Right cardiac atrium (tissue), 5 donors: ENCODE results near the gene ITLN2. TPM values are rescaled to one million over a fixed set of nuclear protein-coding genes. Genes with fewer than 3 reads are reported as not detected.
A peak's percentile ranks its signal among the peaks of the same experiment; 100 is the strongest.
"Not testable (repeated sequence)": the region's sequence is repeated elsewhere in the genome, so short reads cannot be mapped to it uniquely, and the experiment has no call there.

Experiments
- ATAC-seq, 2 donors: fragments of 200-7000 bp; cut with Tn5 transposase; one replicate each; pipeline versions ENCODE4 v1.8.0 to v1.9.1; 2020; ENCODE audit warnings: moderate library complexity in 2 of 2, mild to moderate bottlenecking in 1 of 2
- DNase-seq, 3 donors: peaks; one replicate each; pipeline ENCODE4 v3.0.0-alpha.2; 2020
- H3K27ac ChIP-seq: one replicate; pipeline ENCODE4 v1.5.1; 2013; ENCODE audit warnings: mild to moderate bottlenecking, low read length, control low read depth, moderate library complexity
- H3K27me3 ChIP-seq: one replicate; pipeline ENCODE4 v1.6.1; 2013; ENCODE audit not compliant: control insufficient read depth, insufficient read depth
- H3K4me1 ChIP-seq: one replicate; pipeline ENCODE4 v1.6.1; 2013; ENCODE audit warnings: low read length; ENCODE audit not compliant: control insufficient read depth, insufficient read depth
- H3K4me3 ChIP-seq: one replicate; pipeline ENCODE4 v1.5.1; 2013; ENCODE audit warnings: low read length, control low read depth
- H3K9me3 ChIP-seq: one replicate; pipeline ENCODE4 v1.6.1; 2013; ENCODE audit warnings: low read length; ENCODE audit not compliant: control insufficient read depth
- WGBS: extraction: QIAGEN DNeasy Blood & Tissue Kit; methylation state at CpG from one replicate; pipeline ENCODE4 v1.1.7; 2013; 5-methylcytosine and 5-hydroxymethylcytosine counted together
- intact Hi-C, 4 donors: fragments of 100-400 bp; cut with DNase I; formaldehyde crosslinking; loops; one replicate each; pipeline versions ENCODE4 v1.11.0 to v1.14.0; 2022 to 2023
- polyA plus RNA-seq: library from polyadenylated mRNA; stranded (reverse); fragments of 200-250 nt; gene quantifications from one replicate; pipeline ENCODE4 v1.2.3, GENCODE V29; 2013
- total RNA-seq, 4 donors: library from RNA; stranded (reverse); fragmentation: NEBNext Ultra II Directional; extraction: Animal tissue kit (Norgen Biotek cat#: 25700); gene quantifications; one replicate each; pipeline ENCODE4 v1.2.1, GENCODE V29; 2021
- donor health status: healthy with polysubstance abuse.
- donor health status: DM: no; HTN: yes; CAD: no.
- donor health status: DM: no; HTN: no; CAD: no.
- donor health status: DM: no; HTN: yes; CAD: no; lungs with severe emphysema.
- donor health status: DM: yes; HTN: yes; CAD: no.

Gene ITLN2
- total and polyA plus RNA-seq, 5 donors = 0.58 to 2.1 (median 0.88) TPM

DNA sequence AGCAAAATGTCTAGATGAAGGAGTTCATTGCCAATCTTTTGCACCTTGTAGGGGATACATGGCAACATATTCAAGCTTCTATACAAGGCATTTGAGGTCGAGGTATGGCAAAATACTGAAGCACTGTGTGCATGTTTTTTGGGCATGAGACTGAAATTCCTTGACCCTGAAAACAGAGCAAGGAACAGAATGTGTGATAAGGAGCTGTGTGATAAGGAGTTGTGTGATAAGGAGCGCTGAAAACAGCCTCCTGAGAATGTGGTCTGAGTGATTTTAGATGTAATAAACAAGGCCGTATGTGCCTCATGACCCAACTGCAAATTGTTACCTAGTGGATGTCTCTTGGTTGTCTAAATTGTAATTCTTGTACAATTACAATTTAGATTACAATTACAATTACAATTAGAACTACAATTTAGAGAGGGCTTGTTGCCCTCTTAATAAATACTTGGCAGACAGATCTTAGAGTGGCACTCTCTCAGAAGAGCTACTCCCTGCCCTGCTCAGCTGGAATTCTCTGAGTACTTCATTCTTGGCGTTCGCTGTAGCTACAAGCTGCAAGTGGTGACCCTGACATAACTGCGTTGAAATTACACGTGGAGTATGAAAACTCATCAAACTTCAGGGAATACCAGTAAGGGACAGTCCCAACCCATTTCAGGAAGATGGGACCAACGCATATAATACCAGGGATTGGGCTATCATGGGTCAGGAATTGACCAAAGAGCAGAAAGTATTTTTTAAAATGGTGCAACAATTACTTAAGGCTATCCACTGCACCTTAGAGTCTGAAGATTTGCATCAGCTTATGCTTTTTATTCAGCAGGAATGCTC is 49.6 kb downstream of the ITLN2 start:
- H3K9me3 ChIP-seq = no peaks in the 10 kb centered on the region
- 34% methylated on average over 8 of the region's 8 CpGs for WGBS
- peak; percentile 71 to 76 for ATAC-seq
- DNase-seq = no peak
- peaks cover 4% of the 10 kb centered on the region for H3K4me1 ChIP-seq
- no peaks in the 10 kb centered on the region for H3K27me3 ChIP-seq
- intact Hi-C loops = no loop called here
- peak overlapping the region; percentile 26 for H3K27ac ChIP-seq
- H3K4me3 ChIP-seq = no peak overlapping the region

DNA sequence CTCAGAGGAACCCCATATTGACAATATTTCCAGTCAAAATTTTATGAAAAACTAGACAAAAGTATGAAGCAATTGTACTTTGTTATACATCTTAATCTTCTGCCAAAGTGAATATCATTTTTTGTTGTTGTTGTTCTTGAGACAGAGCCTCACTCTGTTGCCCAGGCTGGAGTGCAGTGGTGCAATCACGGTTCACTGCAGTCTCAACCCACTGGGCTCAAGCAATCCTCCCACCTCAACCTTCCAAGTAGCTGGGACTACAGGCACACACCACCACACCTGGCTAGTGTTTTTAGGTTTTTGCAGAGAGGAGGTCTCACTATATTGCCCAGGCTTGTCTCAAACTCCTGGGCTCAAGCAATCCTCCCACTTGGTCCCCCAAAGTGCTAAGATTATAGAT is 52.4 kb downstream of the ITLN2 start:
- H3K27ac ChIP-seq, ATAC-seq, H3K4me1 ChIP-seq, H3K27me3 ChIP-seq, H3K9me3 ChIP-seq, H3K4me3 ChIP-seq, intact Hi-C loops: not testable (repeated sequence)
- peak in 1 of 3 donors; percentile 57 for DNase-seq
- 58% methylated on average over 1 of the region's 1 CpG for WGBS

DNA sequence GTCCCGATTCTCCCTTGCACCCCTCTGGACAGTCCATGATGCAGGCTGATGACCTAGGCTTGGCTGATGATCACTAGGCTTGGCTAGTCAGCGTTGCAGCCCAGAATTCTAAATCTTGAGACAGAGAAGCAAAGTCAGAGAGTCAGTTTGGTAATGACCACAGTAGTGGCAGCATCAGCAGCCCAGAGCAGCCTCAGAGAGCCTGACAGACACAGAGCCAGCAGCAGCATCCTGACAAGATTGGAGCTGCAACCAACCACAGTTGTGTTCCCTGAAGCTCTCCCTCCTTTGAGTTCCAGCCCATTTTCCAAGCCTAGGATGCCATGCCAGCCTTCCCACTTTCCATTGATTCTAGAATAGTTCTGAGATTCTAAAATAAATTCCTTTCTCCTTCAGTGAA is 52.8 kb downstream of the ITLN2 start:
- peak in 1 of 3 donors; percentile 58 for DNase-seq
- H3K9me3 ChIP-seq = no peaks in the 10 kb centered on the region
- peak in 1 of 2 donors; percentile 67 for ATAC-seq
- H3K27me3 ChIP-seq = no peaks in the 10 kb centered on the region
- peak overlapping the region; percentile 57 for H3K27ac ChIP-seq
- intact Hi-C loops = no loop called here
- H3K4me3 ChIP-seq = no peak overlapping the region
- WGBS = 90% methylated on average over 2 of the region's 2 CpGs
- H3K4me1 ChIP-seq = peaks cover 4% of the 10 kb centered on the region

DNA sequence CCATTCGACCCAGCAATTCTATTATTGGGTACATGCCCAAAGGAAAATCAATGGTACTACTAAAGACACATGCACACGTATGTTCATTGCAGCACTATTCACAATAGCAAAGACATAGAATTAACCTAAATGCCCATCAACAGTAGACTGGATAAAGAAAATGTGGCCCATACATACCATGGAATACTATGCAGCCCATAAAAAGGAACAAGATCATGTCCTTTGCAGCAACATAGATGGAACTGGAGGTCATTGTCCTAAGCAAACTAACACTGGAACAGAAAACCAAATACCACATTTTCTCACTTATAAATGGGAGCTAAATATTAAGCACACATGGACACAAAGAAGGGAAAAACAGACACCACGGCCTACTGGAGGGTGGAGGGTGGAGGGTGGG is 53.9 kb downstream of the ITLN2 start:
- intact Hi-C loops, H3K4me1 ChIP-seq, H3K9me3 ChIP-seq, ATAC-seq, DNase-seq, H3K4me3 ChIP-seq, H3K27ac ChIP-seq, H3K27me3 ChIP-seq: not testable (repeated sequence)
- 76% methylated on average over 3 of the region's 3 CpGs for WGBS

Other genes starting within 250 kb of the ITLN2 start
- gene CD48, start 243.0 kb downstream of the ITLN2 start, total RNA-seq = 1 to 10 TPM in 2 of 4 donors, under 1 TPM in 2; 0.39 to 4.1 (median 1.8) TPM
- 0.93 TPM for gene CD48, start 243.0 kb downstream of the ITLN2 start, polyA plus RNA-seq
- gene SLAMF7, start 215.6 kb downstream of the ITLN2 start, total RNA-seq = 1 to 10 TPM in 1 of 4 donors, under 1 TPM in 3; 0.31 to 1.3 (median 0.46) TPM
- gene SLAMF7, start 215.6 kb downstream of the ITLN2 start, polyA plus RNA-seq = 0.07 TPM
- gene LY9, start 158.6 kb downstream of the ITLN2 start, total RNA-seq = under 1 TPM in 3 of 4 donors, not detected in 1; 0.25 to 0.29 (median 0.25) TPM
- gene LY9, start 158.6 kb downstream of the ITLN2 start, polyA plus RNA-seq = 0.09 TPM
- 1 to 10 TPM in 2 of 4 donors, under 1 TPM in 2; 0.51 to 2.3 (median 0.86) TPM for gene CD244, start 91.9 kb downstream of the ITLN2 start, total RNA-seq
- gene CD244, start 91.9 kb downstream of the ITLN2 start, polyA plus RNA-seq = 0.29 TPM
- gene ITLN1, start 69.6 kb downstream of the ITLN2 start, total RNA-seq = 10 to 100 TPM in 3 of 4 donors, 1 to 10 TPM in 1; 6.4 to 30.0 (median 21.2) TPM
- 3.0 TPM for gene ITLN1, start 69.6 kb downstream of the ITLN2 start, polyA plus RNA-seq
- 10 to 100 TPM; 18.8 to 27.2 (median 25.3) TPM for gene F11R, start 66.3 kb upstream of the ITLN2 start, total RNA-seq
- gene F11R, start 66.3 kb upstream of the ITLN2 start, polyA plus RNA-seq = 12.6 TPM
- gene TSTD1, start 84.2 kb upstream of the ITLN2 start, total RNA-seq = 10 to 100 TPM; 23.5 to 46.8 (median 35.8) TPM
- 63.6 TPM for gene TSTD1, start 84.2 kb upstream of the ITLN2 start, polyA plus RNA-seq
- gene USF1, start 91.2 kb upstream of the ITLN2 start, total RNA-seq = 10 to 100 TPM; 34.5 to 41.4 (median 40.7) TPM
- 32.8 TPM for gene USF1, start 91.2 kb upstream of the ITLN2 start, polyA plus RNA-seq
- 1 to 10 TPM; 2.7 to 5.0 (median 4.7) TPM for gene ARHGAP30, start 115.1 kb upstream of the ITLN2 start, total RNA-seq
- 1.5 TPM for gene ARHGAP30, start 115.1 kb upstream of the ITLN2 start, polyA plus RNA-seq
- gene NECTIN4, start 134.7 kb upstream of the ITLN2 start, total RNA-seq = not detected
- 0.02 TPM for gene NECTIN4, start 134.7 kb upstream of the ITLN2 start, polyA plus RNA-seq
- gene KLHDC9, start 143.6 kb upstream of the ITLN2 start, total RNA-seq = 1 to 10 TPM; 3.4 to 5.4 (median 4.4) TPM
- 5.1 TPM for gene KLHDC9, start 143.6 kb upstream of the ITLN2 start, polyA plus RNA-seq
- 10 to 100 TPM; 44.9 to 58.6 (median 51.5) TPM for gene PFDN2, start 163.2 kb upstream of the ITLN2 start, total RNA-seq
- 151 TPM for gene PFDN2, start 163.2 kb upstream of the ITLN2 start, polyA plus RNA-seq
- 10 to 100 TPM; 28.0 to 33.5 (median 30.4) TPM for gene NIT1, start 163.3 kb upstream of the ITLN2 start, total RNA-seq
- 29.7 TPM for gene NIT1, start 163.3 kb upstream of the ITLN2 start, polyA plus RNA-seq
- 10 to 100 TPM; 26.3 to 30.6 (median 28.7) TPM for gene DEDD, start 177.9 kb upstream of the ITLN2 start, total RNA-seq
- 15.5 TPM for gene DEDD, start 177.9 kb upstream of the ITLN2 start, polyA plus RNA-seq
- gene UFC1, start 199.2 kb upstream of the ITLN2 start, total RNA-seq = 10 to 100 TPM; 82.6 to 91.0 (median 89.1) TPM
- gene UFC1, start 199.2 kb upstream of the ITLN2 start, polyA plus RNA-seq = 99.9 TPM
- gene USP21, start 204.7 kb upstream of the ITLN2 start, total RNA-seq = 10 to 100 TPM; 14.9 to 25.7 (median 20.9) TPM
- 18.1 TPM for gene USP21, start 204.7 kb upstream of the ITLN2 start, polyA plus RNA-seq
- 10 to 100 TPM; 11.4 to 16.0 (median 14.9) TPM for gene PPOX, start 211.6 kb upstream of the ITLN2 start, total RNA-seq
- gene PPOX, start 211.6 kb upstream of the ITLN2 start, polyA plus RNA-seq = 15.2 TPM
- 10 to 100 TPM; 16.0 to 21.0 (median 19.7) TPM for gene B4GALT3, start 222.7 kb upstream of the ITLN2 start, total RNA-seq
- gene B4GALT3, start 222.7 kb upstream of the ITLN2 start, polyA plus RNA-seq = 17.5 TPM
- 100 to 1,000 TPM in 1 of 4 donors, 10 to 100 TPM in 2, 1 to 10 TPM in 1; 6.9 to 111 (median 17.2) TPM for gene ADAMTS4, start 244.2 kb upstream of the ITLN2 start, total RNA-seq
- 24.4 TPM for gene ADAMTS4, start 244.2 kb upstream of the ITLN2 start, polyA plus RNA-seq
- 100 to 1,000 TPM; 162 to 229 (median 177) TPM for gene NDUFS2, start 247.6 kb upstream of the ITLN2 start, total RNA-seq
- 219 TPM for gene NDUFS2, start 247.6 kb upstream of the ITLN2 start, polyA plus RNA-seq